ENCODE measurements around the gene KCP. TPM values are rescaled to one million over a fixed set of nuclear protein-coding genes. Genes with fewer than 3 reads are reported as not detected.

The KCP gene
- total RNA-seq, 1 experiment from 2014 or later = 1.6 TPM

GRCh38 chr7:128919881-128920799 lies 9.6 kb upstream of the KCP start:
- RAD21 ChIA-PET (ENCODE audit: low non-redundant PET in 1 of 2, low total read pairs in 2 of 2, uncharacterized antibody in 2 of 2, unreplicated experiment in 2 of 2) = no interaction called here
- no peaks in the 10 kb centered on the region for H4K20me1 ChIP-seq (ENCODE audit: insufficient read depth)
- no TSS peak for BruUV-seq (replicated peaks)

More at GRCh38 chr7:128919881-128920799, 9.6 kb upstream of the KCP start:
- H3K27ac ChIP-seq (ENCODE audit: low read depth, low read length) = no peak overlapping the region
- H3K4me3 ChIP-seq (replicated peaks in 1 of 2; ENCODE audit: low read depth in 1 of 2, low read length in 2 of 2) = no peak overlapping the region
- POLR2A ChIA-PET = no interaction called here
- no peak overlapping the region for H3K9ac ChIP-seq (ENCODE audit: low read length)
- no peak overlapping the region for H3K4me2 ChIP-seq (ENCODE audit: low read length)
- ATAC-seq = no peak
- CTCF ChIA-PET = no interaction called here
- H2AFZ ChIP-seq (ENCODE audit: low read depth, low read length, poor library complexity, severe bottlenecking) = no peak overlapping the region
- no peaks in the 10 kb centered on the region for H3K9me2 ChIP-seq (ENCODE audit: insufficient read depth)
- peaks cover 12% of the 10 kb centered on the region; the same call in 1 of the 2 replicates for H3K27me3 ChIP-seq (ENCODE audit: insufficient read depth, low read length)
- no peaks in the 10 kb centered on the region for H3K4me1 ChIP-seq (ENCODE audit: control insufficient read depth in 1 of 2, insufficient read depth in 2 of 2, low read length in 2 of 2)
- intact Hi-C loops (cut with micrococcal nuclease) = no loop called here
- TF ChIP-seq EZH2phosphoT487 (IDR thresholded peaks at IDR 0.05; ENCODE audit: borderline replicate concordance) (no peak), ZFX (IDR thresholded peaks at IDR 0.05) (no peak), EZH2 (IDR thresholded peaks at IDR 0.05) (no peak), YY1 (IDR thresholded peaks at IDR 0.05; ENCODE audit: extremely low read depth, insufficient replicate concordance, low read depth, low read length) (no peak), TCF7L2 (IDR thresholded peaks at IDR 0.05; ENCODE audit: borderline replicate concordance, extremely low read depth, insufficient read depth, insufficient read length) (no peak), CBX3 (IDR thresholded peaks at IDR 0.05; ENCODE audit: low read depth) (no peak), ATF3 (IDR thresholded peaks at IDR 0.05) (no peak), POLR2AphosphoS5 (IDR thresholded peaks at IDR 0.05; ENCODE audit: low read depth, low read length) (no peak), CEBPB (IDR thresholded peaks at IDR 0.05; ENCODE audit: low read depth) (no peak), FOSL1 (IDR thresholded peaks at IDR 0.05; ENCODE audit: low read depth) (no peak), EGR1 (IDR thresholded peaks at IDR 0.05; ENCODE audit: low read depth) (no peak), POLR2A (IDR thresholded peaks at IDR 0.05; ENCODE audit: borderline replicate concordance, extremely low read depth, insufficient read depth, insufficient read length) (no peak), SRF (IDR thresholded peaks at IDR 0.05; ENCODE audit: low read depth) (no peak), ELF1 (IDR thresholded peaks at IDR 0.05; ENCODE audit: borderline replicate concordance, low read depth) (no peak)
- TF ChIP-seq, protein P1, sequence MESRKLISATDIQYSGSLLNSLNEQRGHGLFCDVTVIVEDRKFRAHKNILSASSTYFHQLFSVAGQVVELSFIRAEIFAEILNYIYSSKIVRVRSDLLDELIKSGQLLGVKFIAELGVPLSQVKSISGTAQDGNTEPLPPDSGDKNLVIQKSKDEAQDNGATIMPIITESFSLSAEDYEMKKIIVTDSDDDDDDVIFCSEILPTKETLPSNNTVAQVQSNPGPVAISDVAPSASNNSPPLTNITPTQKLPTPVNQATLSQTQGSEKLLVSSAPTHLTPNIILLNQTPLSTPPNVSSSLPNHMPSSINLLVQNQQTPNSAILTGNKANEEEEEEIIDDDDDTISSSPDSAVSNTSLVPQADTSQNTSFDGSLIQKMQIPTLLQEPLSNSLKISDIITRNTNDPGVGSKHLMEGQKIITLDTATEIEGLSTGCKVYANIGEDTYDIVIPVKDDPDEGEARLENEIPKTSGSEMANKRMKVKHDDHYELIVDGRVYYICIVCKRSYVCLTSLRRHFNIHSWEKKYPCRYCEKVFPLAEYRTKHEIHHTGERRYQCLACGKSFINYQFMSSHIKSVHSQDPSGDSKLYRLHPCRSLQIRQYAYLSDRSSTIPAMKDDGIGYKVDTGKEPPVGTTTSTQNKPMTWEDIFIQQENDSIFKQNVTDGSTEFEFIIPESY (IDR thresholded peaks at IDR 0.05; ENCODE audit: extremely low read depth, insufficient replicate concordance, low read length) = no peak
- TF ChIP-seq, protein P2, sequence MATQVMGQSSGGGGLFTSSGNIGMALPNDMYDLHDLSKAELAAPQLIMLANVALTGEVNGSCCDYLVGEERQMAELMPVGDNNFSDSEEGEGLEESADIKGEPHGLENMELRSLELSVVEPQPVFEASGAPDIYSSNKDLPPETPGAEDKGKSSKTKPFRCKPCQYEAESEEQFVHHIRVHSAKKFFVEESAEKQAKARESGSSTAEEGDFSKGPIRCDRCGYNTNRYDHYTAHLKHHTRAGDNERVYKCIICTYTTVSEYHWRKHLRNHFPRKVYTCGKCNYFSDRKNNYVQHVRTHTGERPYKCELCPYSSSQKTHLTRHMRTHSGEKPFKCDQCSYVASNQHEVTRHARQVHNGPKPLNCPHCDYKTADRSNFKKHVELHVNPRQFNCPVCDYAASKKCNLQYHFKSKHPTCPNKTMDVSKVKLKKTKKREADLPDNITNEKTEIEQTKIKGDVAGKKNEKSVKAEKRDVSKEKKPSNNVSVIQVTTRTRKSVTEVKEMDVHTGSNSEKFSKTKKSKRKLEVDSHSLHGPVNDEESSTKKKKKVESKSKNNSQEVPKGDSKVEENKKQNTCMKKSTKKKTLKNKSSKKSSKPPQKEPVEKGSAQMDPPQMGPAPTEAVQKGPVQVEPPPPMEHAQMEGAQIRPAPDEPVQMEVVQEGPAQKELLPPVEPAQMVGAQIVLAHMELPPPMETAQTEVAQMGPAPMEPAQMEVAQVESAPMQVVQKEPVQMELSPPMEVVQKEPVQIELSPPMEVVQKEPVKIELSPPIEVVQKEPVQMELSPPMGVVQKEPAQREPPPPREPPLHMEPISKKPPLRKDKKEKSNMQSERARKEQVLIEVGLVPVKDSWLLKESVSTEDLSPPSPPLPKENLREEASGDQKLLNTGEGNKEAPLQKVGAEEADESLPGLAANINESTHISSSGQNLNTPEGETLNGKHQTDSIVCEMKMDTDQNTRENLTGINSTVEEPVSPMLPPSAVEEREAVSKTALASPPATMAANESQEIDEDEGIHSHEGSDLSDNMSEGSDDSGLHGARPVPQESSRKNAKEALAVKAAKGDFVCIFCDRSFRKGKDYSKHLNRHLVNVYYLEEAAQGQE (IDR thresholded peaks at IDR 0.05; ENCODE audit: low read depth) = no peak
- DNase-seq (ENCODE audit: low read depth, low spot score) = no peak
- H3K9me3 ChIP-seq (ENCODE audit: control insufficient read depth in 1 of 2, insufficient read depth in 1 of 2, low read depth in 1 of 2, low read length in 2 of 2) = no peaks in the 10 kb centered on the region
- no peaks in the 10 kb centered on the region for H3K79me2 ChIP-seq (ENCODE audit: insufficient read depth, low read length)
- H3K36me3 ChIP-seq (ENCODE audit: control insufficient read depth in 1 of 2, insufficient read depth in 2 of 2, low read length in 2 of 2) = no peaks in the 10 kb centered on the region

Data from HCT116 (cell line).